ENCODE data around the gene ACOT6.
"Not testable (repeated sequence)": the region's sequence is repeated elsewhere in the genome, so short reads cannot be mapped to it uniquely, and the experiment has no call there.

ACOT6 gene

GRCh38 chr14:73612339-73613045 lies at the start of gene ACOT6:
ACOT6 (plus strand) TSS chr14:73612517; CDS start chr14:73612572, 55 bp downstream.
- peak; percentile 72 for DNase-seq

DNA sequence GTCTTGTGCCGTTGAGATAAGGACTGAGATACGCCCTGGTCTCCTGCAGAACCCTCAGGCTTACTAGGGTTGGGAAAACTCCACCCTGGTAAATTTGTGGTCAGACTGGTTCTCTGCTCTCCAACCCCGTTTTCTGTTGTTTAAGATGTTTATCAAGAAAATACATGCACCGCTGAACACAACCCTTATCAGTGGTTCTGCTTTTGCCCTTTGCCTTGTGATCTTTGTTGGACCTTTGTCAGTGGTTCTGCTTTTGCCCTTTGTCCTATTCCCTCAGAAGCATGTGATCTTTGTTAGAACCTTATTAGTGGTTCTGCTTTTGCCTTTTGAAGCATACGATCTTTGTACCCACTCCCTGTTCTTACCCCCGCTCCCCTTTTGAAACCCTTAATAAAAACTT lies 49.6 kb upstream of the ACOT6 start:
- DNase-seq: not testable (repeated sequence)

- not testable (repeated sequence) for DNase-seq
Observed at GRCh38 chr14:73566431-73566830, 45.9 kb upstream of the ACOT6 start.

- DNase-seq: not testable (repeated sequence)
Observed at GRCh38 chr14:73566935-73567334, 45.4 kb upstream of the ACOT6 start.

GRCh38 chr14:73567358-73567757 lies 45.0 kb upstream of the ACOT6 start:
- no peak for DNase-seq

- peak; percentile 32 for DNase-seq
Observed at GRCh38 chr14:73567951-73568885, 44.1 kb upstream of the ACOT6 start.

- DNase-seq: peak; percentile 59
Observed at GRCh38 chr14:73568886-73569184, 43.5 kb upstream of the ACOT6 start.

DNA sequence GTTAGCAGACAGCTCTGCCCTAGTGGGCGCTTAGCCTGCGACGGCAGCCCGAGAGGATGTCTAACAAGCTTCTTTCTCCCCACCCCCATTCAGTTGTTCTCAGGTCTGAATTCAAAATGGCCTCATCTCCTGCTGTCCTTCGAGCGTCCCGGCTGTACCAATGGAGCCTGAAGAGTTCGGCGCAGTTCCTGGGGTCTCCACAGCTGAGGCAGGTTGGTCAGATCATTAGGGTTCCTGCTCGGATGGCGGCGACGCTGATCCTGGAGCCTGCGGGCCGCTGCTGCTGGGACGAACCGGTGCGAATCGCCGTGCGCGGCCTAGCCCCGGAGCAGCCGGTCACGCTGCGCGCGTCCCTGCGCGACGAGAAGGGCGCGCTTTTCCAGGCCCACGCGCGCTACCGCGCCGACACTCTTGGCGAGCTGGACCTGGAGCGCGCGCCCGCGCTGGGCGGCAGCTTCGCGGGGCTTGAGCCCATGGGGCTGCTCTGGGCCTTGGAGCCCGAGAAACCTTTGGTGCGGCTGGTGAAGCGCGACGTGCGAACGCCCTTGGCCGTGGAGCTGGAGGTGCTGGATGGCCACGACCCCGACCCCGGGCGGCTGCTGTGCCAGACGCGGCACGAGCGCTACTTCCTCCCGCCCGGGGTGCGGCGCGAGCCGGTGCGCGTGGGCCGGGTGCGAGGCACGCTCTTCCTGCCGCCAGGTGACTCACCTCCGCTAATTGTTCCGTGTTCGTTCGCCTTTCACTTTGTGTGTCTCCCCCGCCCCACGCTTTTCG lies 42.9 kb upstream of the ACOT6 start, which contains the start of gene ACOT2:
Gene ACOT2 (plus strand): TSS at position 29 of the 774 bp plus-strand sequence. CDS start 28 bp downstream, at position 57.
- DNase-seq: peak; percentile 62

GRCh38 chr14:73570913-73571312 lies 41.4 kb upstream of the ACOT6 start:
- DNase-seq: peak; percentile 28

- DNase-seq: not testable (repeated sequence)
Observed at GRCh38 chr14:73573034-73573433, 39.3 kb upstream of the ACOT6 start.

DNA sequence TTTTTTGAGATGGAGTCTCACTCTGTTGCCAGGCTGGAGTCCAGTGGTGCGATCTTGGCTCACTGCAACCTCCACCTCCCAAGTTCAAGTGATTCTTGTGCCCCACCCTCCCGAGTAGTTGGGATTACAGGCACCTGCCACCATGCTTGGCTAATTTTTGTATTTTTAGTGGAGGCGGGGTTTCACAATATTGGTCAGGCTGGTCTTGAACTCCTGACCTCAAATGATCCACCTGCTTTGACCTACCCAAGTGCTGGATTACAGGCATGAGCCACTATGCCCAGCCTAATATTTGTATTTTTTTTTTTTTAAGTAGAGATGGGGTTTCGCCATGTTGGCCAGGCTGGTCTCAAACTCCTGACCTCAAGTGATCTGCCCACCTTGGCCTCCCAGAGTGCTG lies 38.6 kb upstream of the ACOT6 start:
- not testable (repeated sequence) for DNase-seq

DNA sequence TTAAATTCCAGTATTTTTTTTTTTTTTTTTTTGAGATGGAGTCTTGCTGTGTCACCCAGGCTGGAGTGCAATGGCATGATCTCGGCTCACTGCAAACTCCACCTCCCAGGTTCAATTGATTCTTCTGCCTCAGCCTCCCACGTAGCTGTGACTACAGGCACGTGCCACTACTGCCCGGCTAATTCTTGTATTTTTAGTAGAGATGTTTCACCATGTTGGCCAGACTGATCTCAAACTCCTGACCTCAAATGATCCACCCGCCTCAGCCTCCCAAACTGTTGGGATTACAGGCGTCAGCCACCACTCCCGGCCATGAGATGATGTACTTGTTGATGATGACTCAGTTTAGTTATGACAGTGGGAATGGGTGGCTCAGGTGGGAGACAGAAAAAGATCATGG lies 38.1 kb upstream of the ACOT6 start:
- not testable (repeated sequence) for DNase-seq

- no peak for DNase-seq
Observed at GRCh38 chr14:73576391-73576790, 35.9 kb upstream of the ACOT6 start.

- DNase-seq: not testable (repeated sequence)
Observed at GRCh38 chr14:73577214-73577613, 35.1 kb upstream of the ACOT6 start.

- not testable (repeated sequence) for DNase-seq
Observed at GRCh38 chr14:73582102-73582979, 30.0 kb upstream of the ACOT6 start.

DNA sequence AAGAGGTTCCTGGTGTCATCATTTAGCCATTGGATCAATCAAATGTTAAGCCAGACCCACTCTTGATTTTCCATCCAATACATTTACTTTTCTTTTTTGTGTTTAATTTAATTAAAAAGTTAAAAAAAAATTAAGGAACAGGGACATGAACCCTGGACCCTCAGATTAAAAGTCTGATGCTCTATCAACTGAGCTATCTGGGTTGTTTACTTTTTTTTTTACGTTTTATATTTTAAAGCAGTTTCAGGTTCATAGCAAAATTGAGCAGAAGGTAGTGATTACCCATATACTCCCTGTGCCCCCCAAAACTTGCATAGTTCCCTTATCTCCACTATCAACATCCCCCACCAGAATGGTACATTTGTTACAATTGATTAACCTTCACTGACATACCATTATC lies 23.6 kb upstream of the ACOT6 start:
- DNase-seq: no peak

DNA sequence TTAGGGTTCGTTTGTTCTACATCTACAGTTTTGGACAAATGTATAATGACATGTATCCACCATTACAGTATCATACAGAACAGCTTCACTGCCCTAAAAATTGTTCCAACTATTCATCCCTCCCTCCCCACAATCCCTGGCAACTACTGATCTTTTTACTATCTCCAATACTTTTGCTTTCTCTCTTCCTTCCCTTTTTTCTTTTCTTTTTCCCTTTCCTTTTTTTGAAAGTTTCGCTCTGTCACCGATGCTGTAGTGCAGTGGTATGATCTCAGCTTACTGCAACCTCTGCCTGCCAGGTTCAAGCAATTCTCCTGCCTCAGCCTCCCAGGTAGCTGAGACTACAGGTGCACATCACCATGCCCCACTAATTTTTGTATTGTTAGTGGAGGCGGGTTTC lies 23.2 kb upstream of the ACOT6 start:
- no peak for DNase-seq

DNA sequence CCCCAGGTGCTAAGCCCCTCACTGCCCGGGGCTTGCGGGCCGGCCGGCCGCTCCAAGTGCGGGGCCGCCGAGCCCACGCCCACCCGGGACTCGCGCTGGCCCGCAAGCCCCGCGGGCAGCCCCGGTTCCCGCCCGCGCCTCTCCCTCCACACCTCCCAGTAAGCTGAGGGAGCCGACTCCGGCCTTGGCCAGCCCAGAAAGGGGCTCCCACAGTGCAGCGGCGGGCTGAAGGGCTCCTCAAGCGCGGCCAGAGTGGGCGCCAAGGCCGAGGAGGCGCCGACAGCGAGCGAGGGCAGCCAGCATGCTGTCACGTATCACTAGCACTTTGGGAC lies 21.7 kb upstream of the ACOT6 start:
- not testable (repeated sequence) for DNase-seq

DNA sequence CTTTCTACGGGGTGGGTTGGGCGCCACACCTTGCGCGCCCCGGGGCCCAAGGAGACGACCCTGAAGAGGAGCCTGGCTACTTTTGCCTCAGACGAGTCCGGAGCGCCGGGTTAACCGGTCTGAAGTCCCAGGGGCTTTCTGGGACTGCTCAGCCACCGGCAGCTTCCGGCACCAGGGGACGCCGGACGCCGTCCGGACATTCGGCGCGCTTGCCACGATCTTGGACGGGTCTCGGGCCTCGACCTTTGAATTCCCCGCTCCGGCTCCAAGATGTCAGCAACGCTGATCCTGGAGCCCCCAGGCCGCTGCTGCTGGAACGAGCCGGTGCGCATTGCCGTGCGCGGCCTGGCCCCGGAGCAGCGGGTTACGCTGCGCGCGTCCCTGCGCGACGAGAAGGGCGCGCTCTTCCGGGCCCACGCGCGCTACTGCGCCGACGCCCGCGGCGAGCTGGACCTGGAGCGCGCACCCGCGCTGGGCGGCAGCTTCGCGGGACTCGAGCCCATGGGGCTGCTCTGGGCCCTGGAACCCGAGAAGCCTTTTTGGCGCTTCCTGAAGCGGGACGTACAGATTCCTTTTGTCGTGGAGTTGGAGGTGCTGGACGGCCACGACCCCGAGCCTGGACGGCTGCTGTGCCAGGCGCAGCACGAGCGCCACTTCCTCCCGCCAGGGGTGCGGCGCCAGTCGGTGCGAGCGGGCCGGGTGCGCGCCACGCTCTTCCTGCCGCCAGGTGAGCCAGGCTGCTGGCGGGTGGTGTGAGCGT lies 20.4 kb upstream of the ACOT6 start, which contains the start of gene ACOT4:
Gene ACOT4 (plus strand): TSS at position 184 of the 760 bp plus-strand sequence. CDS start 87 bp downstream, at position 271.
- peak; percentile 24 for DNase-seq

DNA sequence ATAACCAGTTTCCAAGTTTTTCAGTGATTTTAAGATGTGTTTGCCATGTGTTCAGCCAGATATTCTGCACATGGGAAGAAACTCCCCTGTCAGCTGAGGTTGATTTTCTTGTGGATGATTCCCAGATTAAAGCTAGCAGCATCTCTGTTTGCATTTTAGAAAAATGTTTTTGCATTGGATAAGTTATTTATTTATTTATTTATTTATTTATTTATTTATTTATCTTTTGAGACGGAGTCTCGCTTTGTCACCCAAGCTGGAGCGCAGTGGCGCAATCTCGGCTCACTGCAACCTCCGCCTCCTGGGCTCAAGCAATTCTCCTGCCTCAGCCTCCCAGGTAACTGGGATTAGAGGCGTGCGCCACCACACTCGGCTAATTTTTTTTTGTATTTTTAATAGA lies 17.8 kb upstream of the ACOT6 start:
- DNase-seq: no peak

- DNase-seq: no peak
Observed at GRCh38 chr14:73599499-73599898, 12.8 kb upstream of the ACOT6 start.

Measured in NCI-H526 treated with DMSO at 0.1 percent for 48 hours (cell line).